IPS-15b (cell line): ENCODE measurements around the gene HEATR5B.
"Not testable (repeated sequence)": the region's sequence is repeated elsewhere in the genome, so short reads cannot be mapped to it uniquely, and the experiment has no call there.

Experiments used
- H3K27me3 ChIP-seq: one replicate; pipeline ENCODE4 v1.6.1; 2013; ENCODE audit warnings: low read length; ENCODE audit not compliant: control insufficient read depth, insufficient read depth
- H3K36me3 ChIP-seq: one replicate; pipeline ENCODE4 v1.6.1; 2013; ENCODE audit warnings: low read length; ENCODE audit not compliant: control insufficient read depth, insufficient read depth
- H3K4me1 ChIP-seq: one replicate; pipeline ENCODE4 v1.6.1; 2013; ENCODE audit warnings: mild to moderate bottlenecking, low read length; ENCODE audit not compliant: control insufficient read depth, insufficient read depth
- H3K4me3 ChIP-seq: one replicate; pipeline ENCODE4 v1.5.1; 2013; ENCODE audit warnings: low read depth, low read length
- H3K9ac ChIP-seq: one replicate; pipeline ENCODE4 v1.6.1; 2013; ENCODE audit warnings: low read depth, mild to moderate bottlenecking, low read length
- H3K9me3 ChIP-seq: one replicate; pipeline ENCODE4 v1.6.1; 2013; ENCODE audit warnings: mild to moderate bottlenecking, low read length; ENCODE audit not compliant: control insufficient read depth, insufficient read depth

The HEATR5B gene

GRCh38 chr2:36954977-36955607, 129.1 kb downstream of the HEATR5B start:
- H3K27me3 ChIP-seq: no peaks in the 10 kb centered on the region
- H3K9me3 ChIP-seq: no peaks in the 10 kb centered on the region
- H3K4me3 ChIP-seq: no peak overlapping the region
- H3K36me3 ChIP-seq: no peaks in the 10 kb centered on the region
- H3K4me1 ChIP-seq: peaks cover 35% of the 10 kb centered on the region
- no peak overlapping the region for H3K9ac ChIP-seq

- no peak overlapping the region for H3K9ac ChIP-seq
- H3K4me3 ChIP-seq: no peak overlapping the region
- H3K9me3 ChIP-seq: no peaks in the 10 kb centered on the region
- H3K36me3 ChIP-seq: no peaks in the 10 kb centered on the region
- no peaks in the 10 kb centered on the region for H3K27me3 ChIP-seq
- H3K4me1 ChIP-seq: peaks cover 30% of the 10 kb centered on the region
Observed at GRCh38 chr2:36952748-36953197, 131.4 kb downstream of the HEATR5B start.

GRCh38 chr2:36951574-36951973, 132.6 kb downstream of the HEATR5B start:
- Histone ChIP-seq H3K4me3 (no peak overlapping the region), H3K36me3 (no peaks in the 10 kb centered on the region), H3K9me3 (no peaks in the 10 kb centered on the region), H3K9ac (no peak overlapping the region), H3K4me1 (peaks cover 26% of the 10 kb centered on the region), H3K27me3 (no peaks in the 10 kb centered on the region)

GRCh38 chr2:36951027-36951518, 133.1 kb downstream of the HEATR5B start:
- Histone ChIP-seq H3K4me3 (no peak overlapping the region), H3K9ac (no peak overlapping the region), H3K4me1 (peaks cover 26% of the 10 kb centered on the region), H3K9me3 (no peaks in the 10 kb centered on the region), H3K27me3 (no peaks in the 10 kb centered on the region), H3K36me3 (no peaks in the 10 kb centered on the region)

- Histone ChIP-seq H3K36me3 (no peaks in the 10 kb centered on the region), H3K27me3 (no peaks in the 10 kb centered on the region), H3K4me1 (peaks cover 21% of the 10 kb centered on the region), H3K9ac (no peak overlapping the region), H3K9me3 (no peaks in the 10 kb centered on the region), H3K4me3 (no peak overlapping the region)
Observed at GRCh38 chr2:36949845-36950244, 134.3 kb downstream of the HEATR5B start.

- not testable (repeated sequence) for H3K36me3 ChIP-seq, H3K4me3 ChIP-seq, H3K27me3 ChIP-seq, H3K9ac ChIP-seq, H3K9me3 ChIP-seq, H3K4me1 ChIP-seq
Observed at GRCh38 chr2:36945240-36945639, 138.9 kb downstream of the HEATR5B start.

GRCh38 chr2:36941867-36942266, 142.3 kb downstream of the HEATR5B start:
- Histone ChIP-seq H3K36me3 (no peaks in the 10 kb centered on the region), H3K27me3 (no peaks in the 10 kb centered on the region), H3K9ac (no peak overlapping the region), H3K4me3 (no peak overlapping the region), H3K4me1 (no peaks in the 10 kb centered on the region), H3K9me3 (no peaks in the 10 kb centered on the region)

GRCh38 chr2:36936526-36936925, 147.6 kb downstream of the HEATR5B start:
- H3K27me3 ChIP-seq, H3K36me3 ChIP-seq, H3K4me1 ChIP-seq, H3K9ac ChIP-seq, H3K9me3 ChIP-seq, H3K4me3 ChIP-seq: not testable (repeated sequence)

GRCh38 chr2:36931688-36932087, 152.5 kb downstream of the HEATR5B start:
- H3K9me3 ChIP-seq, H3K4me3 ChIP-seq, H3K36me3 ChIP-seq, H3K27me3 ChIP-seq, H3K4me1 ChIP-seq, H3K9ac ChIP-seq: not testable (repeated sequence)
